Nephron (organoid): ENCODE data around the gene LHFPL6.
A peak's percentile ranks its signal among the peaks of the same experiment; 100 is the strongest.

Source experiments
- H3K27ac Mint-ChIP-seq, 3 experiments: 2 replicates each; pipeline ENCODE4 v1.8.0; 2020; ENCODE audit warnings: mixed read lengths in 3 of 3, mild to moderate bottlenecking in 2 of 3, moderate library complexity in 1 of 3
- H3K27me3 Mint-ChIP-seq: 2 replicates; pipeline ENCODE4 v1.8.0; 2021; ENCODE audit warnings: low read depth, mild to moderate bottlenecking, moderate library complexity, mixed read lengths
- H3K36me3 Mint-ChIP-seq: 2 replicates; pipeline ENCODE4 v1.8.0; 2020; ENCODE audit warnings: low read depth, mixed read lengths
- H3K4me1 Mint-ChIP-seq: 2 replicates; pipeline ENCODE4 v1.8.0; 2020; ENCODE audit warnings: mixed read lengths
- H3K4me3 Mint-ChIP-seq, 3 experiments: 2 replicates each; pipeline ENCODE4 v1.8.0; 2020; ENCODE audit warnings: mild to moderate bottlenecking in 3 of 3, mixed read lengths in 3 of 3, moderate library complexity in 2 of 3
- H3K9me3 Mint-ChIP-seq: 2 replicates; pipeline ENCODE4 v1.8.0; 2020; ENCODE audit warnings: mixed read lengths
- CTCF ChIP-seq, 3 experiments: fragments of 200-600 bp; sonication (generic); IDR thresholded peaks; one replicate each; pipeline ENCODE4 v1.5.0; 2021; ENCODE audit warnings: antibody characterized with exemption in 3 of 3; ENCODE audit not compliant: unreplicated experiment in 3 of 3

Gene LHFPL6

GRCh38 chr13:39312596-39312995 is 290.4 kb downstream of the LHFPL6 start:
- H3K27me3 Mint-ChIP-seq, result no peaks in the 10 kb centered on the region
- TF ChIP-seq CTCF (IDR thresholded peaks at IDR 0.05; ENCODE audit: unreplicated experiment in 3 of 3), result no peak
- H3K4me3 Mint-ChIP-seq, result no peak overlapping the region
- H3K36me3 Mint-ChIP-seq, result no peaks in the 10 kb centered on the region
- no peaks in the 10 kb centered on the region for H3K9me3 Mint-ChIP-seq
- no peak overlapping the region for H3K27ac Mint-ChIP-seq
- H3K4me1 Mint-ChIP-seq, result peaks cover 25% of the 10 kb centered on the region

- Mint-ChIP-seq H3K36me3 (no peaks in the 10 kb centered on the region), H3K9me3 (no peaks in the 10 kb centered on the region), H3K27ac (no peak overlapping the region), H3K4me1 (peaks cover 15% of the 10 kb centered on the region), H3K27me3 (no peaks in the 10 kb centered on the region), H3K4me3 (no peak overlapping the region)
- TF ChIP-seq CTCF (IDR thresholded peaks at IDR 0.05; ENCODE audit: unreplicated experiment in 3 of 3), result no peak
Observed at GRCh38 chr13:39311619-39312018, 291.4 kb downstream of the LHFPL6 start.

- peaks cover 10% of the 10 kb centered on the region for H3K4me1 Mint-ChIP-seq
- no peak overlapping the region for H3K4me3 Mint-ChIP-seq
- no peak for TF ChIP-seq CTCF (IDR thresholded peaks at IDR 0.05; ENCODE audit: unreplicated experiment in 3 of 3)
- H3K27me3 Mint-ChIP-seq, result no peaks in the 10 kb centered on the region
- H3K9me3 Mint-ChIP-seq, result no peaks in the 10 kb centered on the region
- peak overlapping the region in 1 of 3 experiments; percentile 5 for H3K27ac Mint-ChIP-seq
- no peaks in the 10 kb centered on the region for H3K36me3 Mint-ChIP-seq
Observed at GRCh38 chr13:39310961-39311360, 292.0 kb downstream of the LHFPL6 start.

GRCh38 chr13:39306639-39307589 is 296.1 kb downstream of the LHFPL6 start:
- no peak overlapping the region for H3K27ac Mint-ChIP-seq
- no peak overlapping the region for H3K4me3 Mint-ChIP-seq
- no peaks in the 10 kb centered on the region for H3K27me3 Mint-ChIP-seq
- TF ChIP-seq CTCF (IDR thresholded peaks at IDR 0.05; ENCODE audit: unreplicated experiment in 3 of 3), result no peak
- no peaks in the 10 kb centered on the region for H3K36me3 Mint-ChIP-seq
- no peaks in the 10 kb centered on the region for H3K9me3 Mint-ChIP-seq
- peaks cover 25% of the 10 kb centered on the region for H3K4me1 Mint-ChIP-seq

GRCh38 chr13:39302820-39303219 is 300.2 kb downstream of the LHFPL6 start:
- Mint-ChIP-seq H3K4me1 (peaks cover 20% of the 10 kb centered on the region), H3K9me3 (no peaks in the 10 kb centered on the region), H3K36me3 (no peaks in the 10 kb centered on the region), H3K4me3 (no peak overlapping the region), H3K27ac (no peak overlapping the region), H3K27me3 (no peaks in the 10 kb centered on the region)
- TF ChIP-seq CTCF (IDR thresholded peaks at IDR 0.05; ENCODE audit: unreplicated experiment in 3 of 3), result no peak

- peaks cover 5% of the 10 kb centered on the region for H3K36me3 Mint-ChIP-seq
- H3K27ac Mint-ChIP-seq, result no peak overlapping the region
- no peaks in the 10 kb centered on the region for H3K27me3 Mint-ChIP-seq
- no peak overlapping the region for H3K4me3 Mint-ChIP-seq
- H3K4me1 Mint-ChIP-seq, result peaks cover 17% of the 10 kb centered on the region
- no peak for TF ChIP-seq CTCF (IDR thresholded peaks at IDR 0.05; ENCODE audit: unreplicated experiment in 3 of 3)
- peaks cover 16% of the 10 kb centered on the region for H3K9me3 Mint-ChIP-seq
Observed at GRCh38 chr13:39298951-39299350, 304.0 kb downstream of the LHFPL6 start.
